ENCODE measurements around the gene HBZ. TPM values are rescaled to one million over a fixed set of nuclear protein-coding genes. Genes with fewer than 3 reads are reported as not detected.

HBZ gene
- not detected for total RNA-seq
- under 1 TPM in 1 of 3 donors, not detected in 2; 0.10 TPM for polyA plus RNA-seq

DNA sequence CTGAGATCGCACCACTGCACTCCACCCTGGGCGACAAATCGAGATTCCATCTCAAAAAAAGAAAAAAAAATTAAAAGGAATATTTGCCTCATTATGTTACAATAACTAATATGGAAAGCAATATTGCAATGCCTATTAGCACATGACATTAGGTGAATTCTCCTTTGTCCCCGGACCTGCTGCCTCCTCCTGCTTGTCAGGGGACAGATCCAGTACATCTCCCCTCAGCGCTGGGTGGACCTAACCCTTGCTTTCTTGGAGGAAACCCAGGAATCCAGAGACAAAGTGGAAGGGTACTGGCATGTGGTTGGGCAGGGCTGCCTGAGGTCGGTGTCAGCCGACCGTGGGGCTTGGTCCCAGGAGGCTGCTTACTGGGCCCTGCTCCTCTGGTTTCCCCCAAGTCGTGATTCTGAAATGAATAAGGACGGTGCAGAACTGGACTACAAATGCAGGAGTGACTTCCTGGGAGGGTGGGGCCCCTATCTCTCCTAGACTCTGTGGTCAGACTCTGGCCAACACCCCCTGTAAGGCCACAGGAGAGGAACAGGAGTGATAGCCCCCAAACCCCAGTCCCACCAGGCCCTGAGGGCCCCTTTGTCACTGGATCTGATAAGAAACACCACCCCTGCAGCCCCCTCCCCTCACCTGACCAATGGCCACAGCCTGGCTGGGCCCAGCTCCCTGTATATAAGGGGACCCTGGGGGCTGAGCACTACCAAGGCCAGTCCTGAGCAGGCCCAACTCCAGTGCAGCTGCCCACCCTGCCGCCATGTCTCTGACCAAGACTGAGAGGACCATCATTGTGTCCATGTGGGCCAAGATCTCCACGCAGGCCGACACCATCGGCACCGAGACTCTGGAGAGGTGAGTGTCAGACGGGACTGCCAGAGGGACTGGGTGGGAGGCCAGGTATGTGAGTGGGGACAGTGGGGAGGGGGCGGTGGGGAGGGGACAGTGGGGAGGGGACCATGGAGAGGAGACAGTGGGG is at the start of gene HBZ:
Gene HBZ, plus strand, starts transcription at position 504 of the 988 bp plus-strand sequence. Its CDS starts 266 bp downstream, at position 770.
- H3K36me3 ChIP-seq: no peaks in the 10 kb centered on the region
- H3K27me3 ChIP-seq: peaks cover 10 to 33% (median 21%) of the 10 kb centered on the region in 3 donors
- H3K27ac ChIP-seq: no peak within 1 kb of the TSS
- DNase-seq: no peak
- TF ChIP-seq POLR2AphosphoS5 (IDR thresholded peaks at IDR 0.05) (no peak), POLR2A (IDR thresholded peaks at IDR 0.05) (no peak), EP300 (IDR thresholded peaks at IDR 0.05) (no peak)
- TF ChIP-seq, protein P1, sequence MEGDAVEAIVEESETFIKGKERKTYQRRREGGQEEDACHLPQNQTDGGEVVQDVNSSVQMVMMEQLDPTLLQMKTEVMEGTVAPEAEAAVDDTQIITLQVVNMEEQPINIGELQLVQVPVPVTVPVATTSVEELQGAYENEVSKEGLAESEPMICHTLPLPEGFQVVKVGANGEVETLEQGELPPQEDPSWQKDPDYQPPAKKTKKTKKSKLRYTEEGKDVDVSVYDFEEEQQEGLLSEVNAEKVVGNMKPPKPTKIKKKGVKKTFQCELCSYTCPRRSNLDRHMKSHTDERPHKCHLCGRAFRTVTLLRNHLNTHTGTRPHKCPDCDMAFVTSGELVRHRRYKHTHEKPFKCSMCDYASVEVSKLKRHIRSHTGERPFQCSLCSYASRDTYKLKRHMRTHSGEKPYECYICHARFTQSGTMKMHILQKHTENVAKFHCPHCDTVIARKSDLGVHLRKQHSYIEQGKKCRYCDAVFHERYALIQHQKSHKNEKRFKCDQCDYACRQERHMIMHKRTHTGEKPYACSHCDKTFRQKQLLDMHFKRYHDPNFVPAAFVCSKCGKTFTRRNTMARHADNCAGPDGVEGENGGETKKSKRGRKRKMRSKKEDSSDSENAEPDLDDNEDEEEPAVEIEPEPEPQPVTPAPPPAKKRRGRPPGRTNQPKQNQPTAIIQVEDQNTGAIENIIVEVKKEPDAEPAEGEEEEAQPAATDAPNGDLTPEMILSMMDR (IDR thresholded peaks at IDR 0.05): no peak
- H3K4me3 ChIP-seq: no peak within 1 kb of the TSS
- H3K9me3 ChIP-seq: no peaks in the 10 kb centered on the region
- WGBS, 2 donors: 70 to 78% methylated on average over 17 of the region's 17 CpGs
- intact Hi-C loops (cut with DNase I): no loop called here
- H3K4me1 ChIP-seq: peaks cover 0 to 10% (median 10%) of the 10 kb centered on the region in 4 donors

GRCh38 chr16:104355-104754 is 48.1 kb upstream of the HBZ start:
- H3K36me3 ChIP-seq: peaks cover 0 to 11% (median 4%) of the 10 kb centered on the region in 4 donors
- no peak for TF ChIP-seq EP300 (IDR thresholded peaks at IDR 0.05)
- TF ChIP-seq, protein P1 (IDR thresholded peaks at IDR 0.05): no peak
- no peak overlapping the region for H3K4me3 ChIP-seq

GRCh38 chr16:104928-105327 is 47.5 kb upstream of the HBZ start:
- intact Hi-C loops (cut with DNase I): no loop called here
- no peak overlapping the region for H3K27ac ChIP-seq
- WGBS, 2 donors: 75 to 87% methylated on average over 3 of the region's 3 CpGs
- TF ChIP-seq POLR2AphosphoS5 (IDR thresholded peaks at IDR 0.05): no peak
- TF ChIP-seq EP300 (IDR thresholded peaks at IDR 0.05): no peak
- TF ChIP-seq POLR2A (IDR thresholded peaks at IDR 0.05): no peak
- TF ChIP-seq, protein P1 (IDR thresholded peaks at IDR 0.05): no peak
- DNase-seq: no peak
- H3K27me3 ChIP-seq: no peaks in the 10 kb centered on the region
- peaks cover 0 to 17% (median 6%) of the 10 kb centered on the region in 4 donors for H3K36me3 ChIP-seq
- H3K9me3 ChIP-seq: no peaks in the 10 kb centered on the region
- no peak overlapping the region for H3K4me3 ChIP-seq
- peaks cover 0 to 15% (median 0%) of the 10 kb centered on the region in 4 donors for H3K4me1 ChIP-seq

More at GRCh38 chr16:104355-104754, 48.1 kb upstream of the HBZ start:
- intact Hi-C loops (cut with DNase I): no loop called here
- Histone ChIP-seq H3K4me1 (peaks cover 0 to 15% (median 0%) of the 10 kb centered on the region in 4 donors), H3K27me3 (no peaks in the 10 kb centered on the region), H3K27ac (no peak overlapping the region), H3K9me3 (no peaks in the 10 kb centered on the region)
- 89 to 93% methylated on average over 5 of the region's 5 CpGs for WGBS, 2 donors
- DNase-seq: no peak

- Histone ChIP-seq H3K9me3 (no peaks in the 10 kb centered on the region), H3K27ac (no peak overlapping the region), H3K4me3 (no peak overlapping the region), H3K4me1 (peaks cover 0 to 15% (median 0%) of the 10 kb centered on the region in 4 donors), H3K36me3 (peaks cover 0 to 18% (median 8%) of the 10 kb centered on the region in 4 donors), H3K27me3 (no peaks in the 10 kb centered on the region)
- WGBS, 2 donors: 95 to 96% methylated on average over 6 of the region's 6 CpGs
- no peak for DNase-seq
- intact Hi-C loops (cut with DNase I): no loop called here
- TF ChIP-seq POLR2AphosphoS5 (IDR thresholded peaks at IDR 0.05) (no peak), POLR2A (IDR thresholded peaks at IDR 0.05) (no peak), EP300 (IDR thresholded peaks at IDR 0.05) (no peak)
- TF ChIP-seq, protein P1 (IDR thresholded peaks at IDR 0.05): no peak
Observed at GRCh38 chr16:105521-105920, 46.9 kb upstream of the HBZ start.

Measured in sigmoid colon (tissue), 7 donors.